Esophagus squamous epithelium (tissue), 5 donors: Measurements from ENCODE around the gene UTS2R. TPM values are rescaled to one million over a fixed set of nuclear protein-coding genes. Genes with fewer than 3 reads are reported as not detected.

ENCODE experiments used
- DNase-seq: peaks from one replicate; lab custom pipeline; 2025; lab: John Stamatoyannopoulos, UW
- H3K27ac ChIP-seq, 4 donors: fragments of 200-600 bp; sonication (generic); one replicate each; pipeline ENCODE4 v1.5.1; 2016 to 2019; ENCODE audit warnings: mild to moderate bottlenecking in 1 of 4
- H3K27me3 ChIP-seq, 4 donors: fragments of 200-600 bp; sonication (generic); 1 replicate in 3 of 4; 2 replicates in 1 of 4; pipeline versions ENCODE4 v1.5.1 to v1.6.0; 2017 to 2021; ENCODE audit warnings: antibody characterized with exemption in 1 of 4
- H3K36me3 ChIP-seq, 3 donors: fragments of 200-600 bp; sonication (generic); one replicate each; pipeline ENCODE4 v1.5.1; 2016 to 2019
- H3K4me1 ChIP-seq, 3 donors: fragments of 200-600 bp; sonication (generic); one replicate each; pipeline ENCODE4 v1.5.1; 2017 to 2019
- H3K4me3 ChIP-seq, 4 donors: fragments of 200-600 bp; sonication (generic); 1 replicate in 3 of 4; 2 replicates in 1 of 4; pipeline ENCODE4 v1.5.1; 2016 to 2019; ENCODE audit warnings: mild to moderate bottlenecking in 2 of 4, moderate library complexity in 1 of 4
- H3K9me3 ChIP-seq, 3 donors: fragments of 200-600 bp; sonication (generic); one replicate each; pipeline ENCODE4 v1.5.1; 2016 to 2019
- POLR2A ChIP-seq, 4 donors: fragments of 450-650 bp; IDR thresholded peaks; one replicate each; pipeline ENCODE4 v1.6.1; 2017; ENCODE audit warnings: antibody characterized with exemption in 4 of 4, mild to moderate bottlenecking in 4 of 4, moderate library complexity in 3 of 4
- WGBS, 2 donors: methylation state at CpG; one replicate each; pipeline ENCODE4 v1.1.5; 2018; 5-methylcytosine and 5-hydroxymethylcytosine counted together
- intact Hi-C: fragments of 100-400 bp; cut with DNase I; formaldehyde crosslinking; loops from one replicate; pipeline ENCODE4 v1.15.0; 2022
- total RNA-seq, 4 donors: library from RNA; depleted of rRNA; stranded (reverse); fragments of >200 nt; gene quantifications; one replicate each; pipeline ENCODE4 v1.1.0, GENCODE V29; 2016
- TF ChIP-seq, protein P1 (sequence below), 6 experiments: fragments of 450-650 bp in 4 of 6; fragments of 200-600 bp in 2 of 6; sonication (generic) in 2 of 6; IDR thresholded peaks; one replicate each; pipeline ENCODE4 v1.5.1; 2016 to 2019; ENCODE audit warnings: antibody characterized with exemption in 6 of 6, mild to moderate bottlenecking in 4 of 6, moderate library complexity in 4 of 6
- donor health status: DM: yes; HTN: yes; CAD: no.

Gene UTS2R
- total RNA-seq, 4 donors from 2014 or later = not detected

DNA sequence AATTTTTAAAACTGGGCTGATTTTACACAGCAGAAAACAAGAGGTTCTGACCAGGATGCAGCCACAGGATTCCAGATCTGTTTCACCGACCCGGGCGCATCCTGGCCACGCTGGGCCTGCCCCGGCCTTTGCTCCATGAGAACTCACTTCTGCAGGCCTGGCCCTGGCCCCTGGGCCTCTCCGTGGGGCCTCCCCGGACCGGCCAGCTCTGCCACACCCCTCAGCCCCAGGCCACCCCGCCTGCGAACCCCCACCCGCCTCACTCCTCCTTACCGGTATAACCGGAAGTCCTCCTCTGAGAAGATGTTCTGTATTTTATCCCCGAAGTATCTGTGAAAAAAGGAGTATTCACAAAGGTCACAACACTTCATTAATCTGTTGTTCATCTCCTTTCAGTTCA, 33.5 kb downstream of the UTS2R start:
- Histone ChIP-seq H3K4me3 (no peak overlapping the region), H3K36me3 (peaks cover 0 to 90% (median 0%) of the 10 kb centered on the region in 3 donors), H3K27ac (no peak overlapping the region), H3K9me3 (no peaks in the 10 kb centered on the region), H3K27me3 (no peaks in the 10 kb centered on the region), H3K4me1 (peaks cover 0 to 5% (median under 1%) of the 10 kb centered on the region in 3 donors)
- TF ChIP-seq, protein P1, sequence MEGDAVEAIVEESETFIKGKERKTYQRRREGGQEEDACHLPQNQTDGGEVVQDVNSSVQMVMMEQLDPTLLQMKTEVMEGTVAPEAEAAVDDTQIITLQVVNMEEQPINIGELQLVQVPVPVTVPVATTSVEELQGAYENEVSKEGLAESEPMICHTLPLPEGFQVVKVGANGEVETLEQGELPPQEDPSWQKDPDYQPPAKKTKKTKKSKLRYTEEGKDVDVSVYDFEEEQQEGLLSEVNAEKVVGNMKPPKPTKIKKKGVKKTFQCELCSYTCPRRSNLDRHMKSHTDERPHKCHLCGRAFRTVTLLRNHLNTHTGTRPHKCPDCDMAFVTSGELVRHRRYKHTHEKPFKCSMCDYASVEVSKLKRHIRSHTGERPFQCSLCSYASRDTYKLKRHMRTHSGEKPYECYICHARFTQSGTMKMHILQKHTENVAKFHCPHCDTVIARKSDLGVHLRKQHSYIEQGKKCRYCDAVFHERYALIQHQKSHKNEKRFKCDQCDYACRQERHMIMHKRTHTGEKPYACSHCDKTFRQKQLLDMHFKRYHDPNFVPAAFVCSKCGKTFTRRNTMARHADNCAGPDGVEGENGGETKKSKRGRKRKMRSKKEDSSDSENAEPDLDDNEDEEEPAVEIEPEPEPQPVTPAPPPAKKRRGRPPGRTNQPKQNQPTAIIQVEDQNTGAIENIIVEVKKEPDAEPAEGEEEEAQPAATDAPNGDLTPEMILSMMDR (IDR thresholded peaks at IDR 0.05) = no peak
- no peak for TF ChIP-seq POLR2A (IDR thresholded peaks at IDR 0.05)
- intact Hi-C loops = no loop called here
- DNase-seq = no peak
- WGBS, 2 donors = 76 to 82% methylated on average over 12 to 13 of the region's 14 CpGs

DNA sequence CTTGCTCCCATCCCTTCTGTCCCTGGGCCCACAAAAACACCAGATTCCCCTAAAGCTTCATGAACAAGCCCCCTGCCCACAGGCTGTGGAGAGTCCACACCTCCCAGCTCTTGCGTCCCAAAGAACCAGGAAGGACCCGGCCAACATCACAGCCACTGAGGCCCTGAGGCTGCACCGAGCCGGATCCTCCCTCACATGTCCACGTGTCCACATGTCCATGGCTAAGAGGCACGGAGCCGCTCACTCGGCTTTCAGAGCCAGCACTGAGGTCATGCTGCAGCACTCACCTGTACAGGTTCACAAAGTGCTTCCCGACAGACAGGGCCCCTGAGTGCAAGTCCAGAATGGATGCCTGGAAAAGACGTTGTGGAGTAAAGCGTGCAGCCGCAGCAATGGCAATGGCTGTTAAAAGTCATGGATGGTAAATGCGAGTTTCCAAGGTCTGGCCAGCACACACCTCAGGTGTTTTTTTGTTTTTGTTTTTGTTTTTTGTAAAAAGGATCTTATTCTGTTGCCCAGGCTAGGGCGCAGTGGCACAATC, 34.6 kb downstream of the UTS2R start:
- TF ChIP-seq POLR2A (IDR thresholded peaks at IDR 0.05) = no peak
- TF ChIP-seq, protein P1 (IDR thresholded peaks at IDR 0.05) = no peak
- Histone ChIP-seq H3K4me1 (no peaks in the 10 kb centered on the region), H3K27ac (no peak overlapping the region), H3K36me3 (peaks cover 0 to 85% (median 0%) of the 10 kb centered on the region in 3 donors), H3K9me3 (no peaks in the 10 kb centered on the region), H3K27me3 (no peaks in the 10 kb centered on the region), H3K4me3 (no peak overlapping the region)
- intact Hi-C loops = no loop called here
- DNase-seq = no peak
- WGBS, 2 donors = 93 to 99% methylated on average over 6 of the region's 14 CpGs

DNA sequence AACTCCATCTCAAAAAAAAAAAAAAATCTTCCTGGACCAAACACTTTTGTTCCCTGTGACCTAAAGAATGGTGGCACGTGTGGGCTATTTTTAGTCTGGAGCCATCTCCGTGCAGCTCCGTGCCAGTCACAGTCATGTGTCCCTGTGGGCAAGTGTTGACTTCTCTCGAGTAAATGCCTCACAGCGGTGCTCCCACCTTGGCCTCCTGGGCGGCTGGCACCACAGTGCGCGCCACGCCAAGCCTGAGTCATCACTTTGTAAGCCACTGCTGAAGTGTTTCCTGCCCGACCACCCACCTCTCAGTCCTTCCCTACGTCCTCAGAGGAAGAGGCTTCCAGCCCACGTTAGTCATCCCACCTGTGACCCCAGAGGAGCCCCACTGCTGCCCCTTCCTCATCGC, 35.7 kb downstream of the UTS2R start:
- no peak for DNase-seq
- 59 to 62% methylated on average over 4 to 13 of the region's 13 CpGs for WGBS, 2 donors
- Histone ChIP-seq H3K27ac (no peak overlapping the region), H3K36me3 (peaks cover 0 to 75% (median 0%) of the 10 kb centered on the region in 3 donors), H3K4me3 (no peak overlapping the region), H3K27me3 (no peaks in the 10 kb centered on the region), H3K4me1 (no peaks in the 10 kb centered on the region), H3K9me3 (no peaks in the 10 kb centered on the region)
- intact Hi-C loops = no loop called here
- TF ChIP-seq POLR2A (IDR thresholded peaks at IDR 0.05) = no peak
- TF ChIP-seq, protein P1 (IDR thresholded peaks at IDR 0.05) = no peak

DNA sequence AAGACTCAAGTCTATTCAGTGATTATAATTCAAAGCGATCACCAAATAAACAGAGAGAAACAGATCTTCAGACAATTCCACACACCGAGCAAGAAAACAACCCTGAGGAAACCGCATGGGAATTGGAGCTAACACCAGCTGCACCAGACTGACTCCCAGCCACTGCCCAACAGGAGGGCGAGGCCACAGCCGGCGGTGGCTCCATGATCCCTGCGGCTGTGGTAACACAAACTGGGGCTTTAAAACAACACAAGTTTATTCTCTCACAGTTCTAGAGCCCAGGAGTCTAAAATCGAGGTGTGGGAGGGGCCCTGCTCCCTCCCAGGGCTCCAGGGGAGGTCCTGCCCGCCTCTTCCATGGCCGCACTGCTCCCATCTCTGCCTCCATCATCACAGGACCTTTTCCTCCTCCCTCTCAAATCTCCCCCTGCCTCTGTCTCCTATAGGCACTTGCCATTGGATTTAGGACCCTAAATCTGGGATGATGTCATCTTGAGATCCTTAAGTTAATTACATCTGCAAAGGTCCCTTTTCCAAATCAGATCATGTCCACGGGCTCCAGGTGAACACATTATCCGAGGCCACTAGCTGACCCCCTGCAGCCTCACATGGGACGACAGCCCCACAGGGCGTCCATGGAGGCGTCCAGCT, 36.8 kb downstream of the UTS2R start:
- Histone ChIP-seq H3K9me3 (no peaks in the 10 kb centered on the region), H3K27ac (no peak overlapping the region), H3K4me3 (no peak overlapping the region), H3K27me3 (no peaks in the 10 kb centered on the region), H3K36me3 (peaks cover 0 to 73% (median 0%) of the 10 kb centered on the region in 3 donors), H3K4me1 (no peaks in the 10 kb centered on the region)
- intact Hi-C loops = no loop called here
- 89 to 91% methylated on average over 12 to 15 of the region's 15 CpGs for WGBS, 2 donors
- no peak for DNase-seq
- TF ChIP-seq, protein P1 (IDR thresholded peaks at IDR 0.05) = no peak
- no peak for TF ChIP-seq POLR2A (IDR thresholded peaks at IDR 0.05)

DNA sequence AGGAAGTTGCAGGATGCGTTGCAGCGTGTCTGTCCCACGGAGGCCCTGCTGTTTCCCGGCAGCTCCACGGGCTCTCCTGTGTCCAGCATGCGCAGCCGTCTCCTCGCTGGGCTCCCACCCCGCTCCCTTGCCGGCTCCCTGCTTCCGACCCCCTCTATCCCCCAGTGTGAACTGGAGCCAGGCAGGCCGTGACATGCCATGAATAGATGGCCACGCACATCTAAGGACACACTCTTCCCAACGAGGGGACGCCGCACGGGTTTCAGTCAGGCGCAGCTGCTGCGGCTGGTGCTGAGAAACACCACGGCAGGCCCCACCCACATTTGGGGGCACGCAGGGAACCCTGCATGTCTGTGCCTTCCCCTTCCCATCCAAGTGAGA, 37.4 kb downstream of the UTS2R start:
- 96 to 100% methylated on average over 4 to 5 of the region's 21 CpGs for WGBS, 2 donors
- Histone ChIP-seq H3K27ac (no peak overlapping the region), H3K27me3 (no peaks in the 10 kb centered on the region), H3K4me1 (no peaks in the 10 kb centered on the region), H3K4me3 (no peak overlapping the region), H3K9me3 (no peaks in the 10 kb centered on the region), H3K36me3 (peaks cover 0 to 73% (median 0%) of the 10 kb centered on the region in 3 donors)
- DNase-seq = no peak
- TF ChIP-seq, protein P1 (IDR thresholded peaks at IDR 0.05) = no peak
- no peak for TF ChIP-seq POLR2A (IDR thresholded peaks at IDR 0.05)
- intact Hi-C loops = no loop called here
